GM12865 (cell line): Measurements from ENCODE around the gene NR5A1.

Experiments used
- DNase-seq: peaks from one replicate; pipeline ENCODE4 v3.0.0; 2010; ENCODE audit warnings: low read depth
- H3K4me3 ChIP-seq: 2 replicates; pipeline ENCODE4 v1.5.1; 2011; ENCODE audit warnings: mild to moderate bottlenecking, low read depth, low read length, control low read depth
- CTCF ChIP-seq: IDR thresholded peaks from 2 replicates; pipeline ENCODE4 v1.5.1; 2011; ENCODE audit warnings: low read length, control low read depth, low read depth, inconsistent platforms; ENCODE audit not compliant: insufficient read depth; ENCODE audit errors: missing control alignments

Gene NR5A1

GRCh38 chr9:124530246-124530645 lies 23.0 kb upstream of the NR5A1 start:
- no peak for DNase-seq
- no peak for TF ChIP-seq CTCF

GRCh38 chr9:124527781-124528180 lies 20.6 kb upstream of the NR5A1 start:
- no peak for TF ChIP-seq CTCF
- no peak for DNase-seq

More at GRCh38 chr9:124530246-124530645, 23.0 kb upstream of the NR5A1 start:
- no peak overlapping the region for H3K4me3 ChIP-seq

GRCh38 chr9:124526174-124526573 lies 19.0 kb upstream of the NR5A1 start:
- H3K4me3 ChIP-seq = no peak overlapping the region
- no peak for TF ChIP-seq CTCF
- DNase-seq = no peak

More at GRCh38 chr9:124527781-124528180, 20.6 kb upstream of the NR5A1 start:
- H3K4me3 ChIP-seq = no peak overlapping the region

GRCh38 chr9:124522121-124523098 lies 15.2 kb upstream of the NR5A1 start:
- no peak for DNase-seq
- no peak overlapping the region for H3K4me3 ChIP-seq
- no peak for TF ChIP-seq CTCF

GRCh38 chr9:124521142-124521541 lies 13.9 kb upstream of the NR5A1 start:
- no peak for TF ChIP-seq CTCF
- no peak for DNase-seq
- H3K4me3 ChIP-seq = no peak overlapping the region

GRCh38 chr9:124520206-124520596 lies 13.0 kb upstream of the NR5A1 start:
- H3K4me3 ChIP-seq = no peak overlapping the region
- DNase-seq = no peak
- no peak for TF ChIP-seq CTCF
